ENCODE results near the gene PRPF6.
A peak's percentile ranks its signal among the peaks of the same experiment; 100 is the strongest.
"Not testable (repeated sequence)": the region's sequence is repeated elsewhere in the genome, so short reads cannot be mapped to it uniquely, and the experiment has no call there.

PRPF6 gene

DNA sequence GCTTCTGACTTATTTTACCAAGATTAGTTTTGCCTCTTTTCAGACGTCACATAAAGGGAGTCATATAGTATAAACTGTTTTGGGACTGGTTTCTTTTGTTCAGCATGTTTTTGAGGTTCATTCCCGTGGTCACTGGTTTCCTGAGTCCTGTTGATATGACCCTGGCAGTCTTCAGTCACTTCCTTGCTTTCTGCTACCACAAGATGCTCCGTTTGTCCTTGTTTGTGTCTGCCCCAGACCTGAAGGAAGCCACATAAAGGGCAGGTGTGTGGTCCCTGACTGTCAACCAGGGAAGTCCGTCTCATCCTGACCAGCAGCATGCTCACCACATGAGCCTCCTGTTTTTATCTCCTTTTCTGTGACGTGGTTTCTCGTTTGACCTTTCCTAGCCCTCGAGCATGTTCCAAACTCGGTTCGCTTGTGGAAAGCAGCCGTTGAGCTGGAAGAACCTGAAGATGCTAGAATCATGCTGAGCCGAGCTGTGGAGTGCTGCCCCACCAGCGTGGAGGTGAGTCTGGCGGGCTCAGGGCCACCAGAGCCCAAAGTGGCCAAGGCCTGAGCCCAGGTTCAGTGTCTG lies 29.0 kb downstream of the PRPF6 start:
- DNase-seq (no peak), ATAC-seq (replicated peaks) (no peak)
- H3K4me1 Mint-ChIP-seq (ENCODE audit: low read depth in 2 of 2): peaks cover 20 to 24% of the 10 kb centered on the region in 2 donors
- peaks cover 58% of the 10 kb centered on the region for H3K36me3 Mint-ChIP-seq (ENCODE audit: insufficient read depth)
- peak overlapping the region in 1 of 2 donors; percentile 26 for H3K4me3 Mint-ChIP-seq
- H3K27ac Mint-ChIP-seq: peak overlapping the region in 1 of 2 donors; percentile 68
- no peaks in the 10 kb centered on the region for H3K27me3 Mint-ChIP-seq
- no peaks in the 10 kb centered on the region for H3K9me3 Mint-ChIP-seq

DNA sequence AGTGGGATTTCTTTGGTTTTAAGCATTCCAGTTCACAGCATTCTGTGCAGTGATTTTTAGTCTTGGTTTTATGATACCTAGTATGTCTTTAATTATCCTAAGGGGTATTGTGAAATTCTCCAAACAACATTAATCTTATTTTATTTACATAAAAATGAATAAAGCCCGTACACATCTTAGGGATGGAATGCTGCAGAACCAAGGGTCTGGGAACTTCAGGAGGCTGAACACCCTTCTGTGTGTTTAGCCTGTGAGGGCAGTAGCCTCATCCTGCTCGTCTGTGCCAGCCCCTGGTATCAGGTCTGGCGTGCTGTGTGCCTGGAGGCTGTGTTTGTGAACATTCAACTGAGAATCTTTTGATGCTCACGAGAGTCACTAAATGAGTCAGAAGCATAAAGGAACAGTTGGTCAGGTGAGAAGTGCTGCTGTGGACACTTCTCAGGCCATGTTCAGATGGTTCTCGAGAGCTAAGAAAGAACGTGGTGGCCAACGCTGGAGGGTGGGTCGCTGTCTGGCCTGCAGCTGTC lies 29.8 kb downstream of the PRPF6 start:
- H3K27ac Mint-ChIP-seq: peak overlapping the region in 1 of 2 donors; percentile 58
- no peaks in the 10 kb centered on the region for H3K9me3 Mint-ChIP-seq
- H3K4me3 Mint-ChIP-seq: peak overlapping the region in 1 of 2 donors; percentile 21
- DNase-seq: no peak
- no peak for ATAC-seq (replicated peaks)
- H3K4me1 Mint-ChIP-seq (ENCODE audit: low read depth in 2 of 2): peaks cover 18 to 27% of the 10 kb centered on the region in 2 donors
- H3K36me3 Mint-ChIP-seq (ENCODE audit: insufficient read depth): peaks cover 67% of the 10 kb centered on the region
- no peaks in the 10 kb centered on the region for H3K27me3 Mint-ChIP-seq

DNA sequence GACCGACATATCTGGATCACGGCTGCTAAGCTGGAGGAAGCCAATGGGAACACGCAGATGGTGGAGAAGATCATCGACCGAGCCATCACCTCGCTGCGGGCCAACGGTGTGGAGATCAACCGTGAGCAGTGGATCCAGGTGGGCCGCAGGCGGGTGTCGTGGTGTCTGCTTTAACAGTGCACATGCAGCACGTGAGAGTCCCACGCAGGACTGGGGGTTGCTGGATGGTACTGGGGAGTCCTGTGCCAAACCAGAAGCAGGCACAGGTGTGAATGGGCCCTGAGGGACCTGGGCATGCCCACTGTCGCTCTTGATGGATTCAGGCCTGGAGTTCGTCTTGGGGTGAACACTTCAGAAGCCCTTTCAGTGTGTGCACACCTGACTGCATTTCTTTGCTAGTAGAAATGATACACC lies 30.4 kb downstream of the PRPF6 start:
- peak overlapping the region in 1 of 2 donors; percentile 21 for H3K4me3 Mint-ChIP-seq

DNA sequence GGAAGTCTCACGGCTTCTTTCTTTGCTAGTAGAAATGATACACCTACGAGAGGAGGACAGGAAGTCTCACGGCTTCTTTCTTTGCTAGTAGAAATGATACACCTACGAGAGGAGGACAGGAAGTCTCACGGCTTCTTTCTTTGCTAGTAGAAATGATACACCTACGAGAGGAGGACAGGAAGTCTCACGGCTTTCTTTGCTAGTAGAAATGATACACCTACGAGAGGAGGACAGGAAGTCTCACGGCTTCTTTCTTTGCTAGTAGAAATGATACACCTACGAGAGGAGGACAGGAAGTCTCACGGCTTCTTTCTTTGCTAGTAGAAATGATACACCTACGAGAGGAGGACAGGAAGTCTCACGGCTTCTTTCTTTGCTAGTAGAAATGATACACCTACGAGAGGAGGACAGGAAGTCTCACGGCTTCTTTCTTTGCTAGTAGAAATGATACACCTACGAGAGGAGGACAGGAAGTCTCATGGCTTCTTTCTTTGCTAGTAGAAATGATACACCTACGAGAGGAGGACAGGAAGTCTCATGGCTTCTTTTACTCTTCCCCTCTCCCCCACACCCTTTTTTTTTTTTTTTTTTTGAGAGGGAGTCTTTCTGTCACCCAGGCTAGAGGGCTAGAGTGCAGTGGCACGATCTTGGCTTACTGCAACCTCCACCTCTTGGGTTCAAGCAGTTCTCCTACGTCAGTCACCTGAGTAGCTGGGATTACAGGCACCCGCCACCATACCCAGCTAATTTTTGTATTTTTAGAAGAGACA lies 31.6 kb downstream of the PRPF6 start:
- Mint-ChIP-seq H3K36me3 (ENCODE audit: insufficient read depth) (peaks cover 73% of the 10 kb centered on the region), H3K27ac (peak overlapping the region; percentile 87 to 91), H3K4me3 (peak overlapping the region; percentile 61 to 68), H3K4me1 (ENCODE audit: low read depth in 2 of 2) (peaks cover 18 to 27% of the 10 kb centered on the region in 2 donors)
- not testable (repeated sequence) for DNase-seq, H3K9me3 Mint-ChIP-seq, H3K27me3 Mint-ChIP-seq
- peak; percentile 64 for ATAC-seq (replicated peaks)

More for the DNA sequence above, 30.4 kb downstream of the PRPF6 start:
- peak; percentile 37 for ATAC-seq (replicated peaks)
- H3K4me1 Mint-ChIP-seq (ENCODE audit: low read depth in 2 of 2): peaks cover 18 to 27% of the 10 kb centered on the region in 2 donors
- peaks cover 70% of the 10 kb centered on the region for H3K36me3 Mint-ChIP-seq (ENCODE audit: insufficient read depth)
- H3K9me3 Mint-ChIP-seq: no peaks in the 10 kb centered on the region
- H3K27me3 Mint-ChIP-seq: no peaks in the 10 kb centered on the region
- peak overlapping the region in 1 of 2 donors; percentile 58 for H3K27ac Mint-ChIP-seq
- peak in 1 of 3 experiments; percentile 37 for DNase-seq

DNA sequence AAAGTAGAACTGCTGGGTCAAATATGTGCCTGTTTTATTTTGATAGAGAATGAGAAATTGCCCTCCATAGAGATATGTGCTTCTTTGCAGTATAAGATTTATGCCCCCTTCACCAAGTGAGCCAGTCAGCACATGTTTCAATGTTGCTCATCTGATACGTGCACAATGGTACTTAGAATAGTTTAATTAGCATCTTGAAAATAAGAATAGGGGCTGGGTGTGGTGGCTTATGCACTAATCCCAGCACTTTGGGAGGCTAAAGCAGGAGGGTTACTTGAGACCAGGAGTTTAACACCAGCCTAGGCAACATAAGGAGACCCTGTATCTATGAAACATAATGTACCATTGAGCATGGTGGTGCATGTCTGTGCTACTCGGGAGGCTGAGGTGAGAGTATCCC lies 34.7 kb downstream of the PRPF6 start:
- ATAC-seq (replicated peaks): no peak
- peaks cover 17 to 18% of the 10 kb centered on the region in 2 donors for H3K4me1 Mint-ChIP-seq (ENCODE audit: low read depth in 2 of 2)
- H3K4me3 Mint-ChIP-seq: no peak overlapping the region
- H3K9me3 Mint-ChIP-seq: no peaks in the 10 kb centered on the region
- H3K27me3 Mint-ChIP-seq: no peaks in the 10 kb centered on the region
- H3K27ac Mint-ChIP-seq: no peak overlapping the region
- peaks cover 71% of the 10 kb centered on the region for H3K36me3 Mint-ChIP-seq (ENCODE audit: insufficient read depth)
- DNase-seq: no peak

DNA sequence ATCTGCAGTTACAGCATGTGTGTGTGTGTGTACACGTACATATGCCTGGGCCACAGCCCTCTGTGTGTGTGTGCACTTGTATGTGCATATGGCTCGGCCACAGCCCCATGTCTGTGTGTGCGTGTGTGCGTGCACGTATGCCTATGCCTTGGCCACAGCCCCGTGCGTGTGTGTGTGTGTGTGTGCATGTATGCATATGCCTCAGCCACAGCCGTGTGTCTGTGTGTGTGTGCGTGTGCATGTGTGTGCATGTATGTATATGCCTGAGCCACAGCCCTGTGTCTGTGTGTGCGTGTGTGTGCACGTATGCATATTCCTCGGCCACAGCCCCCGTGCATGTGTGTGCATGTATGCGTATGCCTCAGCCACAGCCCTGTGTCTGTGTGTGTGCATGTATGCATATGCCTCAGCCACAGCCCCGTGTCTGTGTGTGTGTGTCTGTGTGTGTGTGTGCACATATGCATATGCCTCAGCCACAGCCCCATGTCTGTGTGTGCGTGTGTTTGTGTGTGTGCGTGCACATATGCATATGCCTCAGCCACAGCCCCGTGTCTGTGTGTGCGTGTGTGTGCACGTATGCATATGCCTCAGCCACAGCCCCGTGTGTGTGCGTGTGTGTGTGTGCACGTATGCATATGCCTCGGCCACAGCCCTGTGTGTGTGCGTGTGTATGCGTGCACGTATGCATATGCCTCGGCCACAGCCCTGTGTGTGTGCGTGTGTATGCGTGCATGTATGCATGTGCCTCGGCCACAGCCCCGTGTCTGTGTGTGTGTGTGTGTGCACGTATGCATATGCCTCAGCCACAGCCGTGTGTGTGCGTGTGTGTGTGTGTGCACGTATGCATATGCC lies 40.4 kb downstream of the PRPF6 start:
- no peaks in the 10 kb centered on the region for H3K9me3 Mint-ChIP-seq
- no peak overlapping the region for H3K4me3 Mint-ChIP-seq
- H3K36me3 Mint-ChIP-seq (ENCODE audit: insufficient read depth): peaks cover 78% of the 10 kb centered on the region
- no peak for ATAC-seq (replicated peaks)
- no peak for DNase-seq
- H3K27ac Mint-ChIP-seq: no peak overlapping the region
- no peaks in the 10 kb centered on the region for H3K27me3 Mint-ChIP-seq
- peaks cover 0 to 2% of the 10 kb centered on the region in 2 donors for H3K4me1 Mint-ChIP-seq (ENCODE audit: low read depth in 2 of 2)

DNA sequence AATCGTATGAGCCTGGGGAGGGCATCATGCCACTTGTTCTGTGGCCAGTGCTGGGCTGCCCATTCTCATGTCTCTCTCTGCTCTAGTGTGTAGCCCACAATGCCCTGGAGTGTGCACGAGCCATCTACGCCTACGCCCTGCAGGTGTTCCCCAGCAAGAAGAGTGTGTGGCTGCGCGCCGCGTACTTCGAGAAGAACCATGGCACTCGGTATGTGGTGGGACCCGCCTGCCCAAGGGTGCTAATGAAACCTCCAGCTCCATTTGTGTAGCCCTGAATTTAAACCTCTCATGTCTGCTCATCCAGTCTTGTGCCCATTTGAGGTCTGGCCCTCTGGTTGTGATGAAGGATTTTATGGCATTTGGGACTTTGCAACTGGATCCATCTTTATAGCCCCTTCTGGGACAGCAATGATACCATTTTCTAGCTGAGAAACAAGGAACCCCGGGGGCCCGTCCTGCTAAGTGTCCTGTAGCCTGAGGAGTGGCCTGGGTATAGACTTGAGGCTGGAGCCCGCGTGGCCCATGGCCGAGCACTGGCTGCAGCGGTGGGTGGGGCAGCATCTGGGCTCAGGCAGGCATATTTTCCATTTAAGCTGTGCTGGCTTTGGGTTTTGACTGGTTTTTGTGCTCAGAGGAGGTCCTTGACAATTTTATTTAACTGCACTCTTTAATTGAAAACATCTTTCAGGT lies 41.9 kb downstream of the PRPF6 start:
- Mint-ChIP-seq H3K27ac (no peak overlapping the region), H3K4me3 (no peak overlapping the region), H3K9me3 (no peaks in the 10 kb centered on the region), H3K4me1 (ENCODE audit: low read depth in 2 of 2) (peaks cover 0 to 2% of the 10 kb centered on the region in 2 donors), H3K27me3 (no peaks in the 10 kb centered on the region), H3K36me3 (ENCODE audit: insufficient read depth) (peaks cover 83% of the 10 kb centered on the region)
- DNase-seq (no peak), ATAC-seq (replicated peaks) (no peak)

DNA sequence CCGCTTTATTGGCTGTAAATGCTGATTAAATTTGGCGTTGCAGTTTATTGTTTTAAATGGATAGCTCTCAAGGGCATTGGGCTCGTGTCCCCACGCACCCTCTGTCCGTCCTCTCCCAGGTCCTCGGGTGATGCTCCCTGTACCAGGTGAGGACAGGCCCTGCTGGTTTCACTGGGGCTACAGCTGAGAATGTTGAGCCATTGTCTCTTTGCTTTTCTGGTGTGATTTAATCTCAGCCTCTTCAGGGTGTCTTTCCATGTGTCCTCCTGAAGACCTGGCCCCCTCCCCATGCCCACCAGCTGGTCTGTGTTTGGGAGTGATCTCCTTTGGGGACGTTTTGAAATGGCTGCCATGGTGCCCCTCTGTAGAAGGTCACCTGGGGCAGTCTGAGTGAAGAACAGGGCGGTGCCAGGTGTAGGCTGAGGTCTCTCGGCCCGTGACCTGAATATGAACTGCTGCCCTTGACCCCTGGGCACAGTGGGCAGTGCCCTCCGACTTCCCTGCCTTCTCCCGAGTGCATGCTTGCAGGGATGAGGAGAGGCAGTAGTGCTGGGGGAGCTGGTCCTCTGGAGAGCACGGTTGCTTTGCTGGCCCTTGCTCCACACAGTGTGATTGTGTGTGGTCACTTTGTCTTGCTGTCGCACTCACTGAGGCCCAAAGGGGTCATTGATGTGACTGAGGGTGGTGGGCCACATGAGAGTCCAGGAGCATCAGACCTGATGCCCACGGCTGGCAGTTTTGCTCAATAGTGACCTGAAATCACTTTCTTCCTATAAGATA lies 42.6 kb downstream of the PRPF6 start:
- no peak overlapping the region for H3K4me3 Mint-ChIP-seq
- peaks cover 0 to 2% of the 10 kb centered on the region in 2 donors for H3K4me1 Mint-ChIP-seq (ENCODE audit: low read depth in 2 of 2)
- no peak overlapping the region for H3K27ac Mint-ChIP-seq
- H3K9me3 Mint-ChIP-seq: no peaks in the 10 kb centered on the region
- ATAC-seq (replicated peaks): no peak
- peaks cover 83% of the 10 kb centered on the region for H3K36me3 Mint-ChIP-seq (ENCODE audit: insufficient read depth)
- DNase-seq: no peak
- H3K27me3 Mint-ChIP-seq: no peaks in the 10 kb centered on the region

DNA sequence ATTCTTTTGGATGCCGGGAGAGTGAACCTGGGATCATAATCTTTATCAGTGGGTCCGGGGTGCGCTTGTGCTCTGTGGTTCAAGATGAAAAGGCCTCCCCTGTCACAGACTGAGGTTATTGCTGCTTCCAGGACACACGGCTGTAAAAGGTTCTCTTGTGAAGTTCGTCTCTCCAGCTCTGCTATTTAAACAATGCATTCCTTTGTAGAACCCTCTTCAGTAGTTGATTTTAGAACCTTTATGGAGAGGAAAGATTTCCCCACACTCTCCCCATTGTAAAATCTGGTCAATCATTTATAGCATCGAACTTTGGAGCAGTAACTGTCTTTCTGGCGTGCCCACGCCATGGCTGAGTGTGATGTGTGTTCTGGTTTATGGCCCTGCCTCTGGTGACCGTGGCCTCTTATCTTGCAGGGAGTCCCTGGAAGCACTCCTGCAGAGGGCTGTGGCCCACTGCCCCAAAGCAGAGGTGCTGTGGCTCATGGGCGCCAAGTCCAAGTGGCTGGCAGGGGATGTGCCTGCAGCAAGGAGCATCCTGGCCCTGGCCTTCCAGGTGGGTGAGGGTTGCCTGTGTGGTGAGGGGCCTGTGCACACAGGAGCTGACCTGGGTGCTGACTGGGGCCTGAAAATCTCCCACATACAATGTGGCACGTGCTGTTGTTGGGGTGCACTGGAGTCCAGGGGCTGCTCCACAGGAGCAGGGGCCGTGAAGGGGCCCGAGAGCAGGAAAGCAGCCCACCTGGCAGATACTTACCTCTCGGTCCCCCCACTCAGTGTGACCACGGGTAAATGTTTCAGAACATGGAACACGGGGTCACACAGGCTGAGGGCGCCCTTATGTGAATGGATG lies 43.4 kb downstream of the PRPF6 start:
- H3K36me3 Mint-ChIP-seq (ENCODE audit: insufficient read depth): peaks cover 81% of the 10 kb centered on the region

DNA sequence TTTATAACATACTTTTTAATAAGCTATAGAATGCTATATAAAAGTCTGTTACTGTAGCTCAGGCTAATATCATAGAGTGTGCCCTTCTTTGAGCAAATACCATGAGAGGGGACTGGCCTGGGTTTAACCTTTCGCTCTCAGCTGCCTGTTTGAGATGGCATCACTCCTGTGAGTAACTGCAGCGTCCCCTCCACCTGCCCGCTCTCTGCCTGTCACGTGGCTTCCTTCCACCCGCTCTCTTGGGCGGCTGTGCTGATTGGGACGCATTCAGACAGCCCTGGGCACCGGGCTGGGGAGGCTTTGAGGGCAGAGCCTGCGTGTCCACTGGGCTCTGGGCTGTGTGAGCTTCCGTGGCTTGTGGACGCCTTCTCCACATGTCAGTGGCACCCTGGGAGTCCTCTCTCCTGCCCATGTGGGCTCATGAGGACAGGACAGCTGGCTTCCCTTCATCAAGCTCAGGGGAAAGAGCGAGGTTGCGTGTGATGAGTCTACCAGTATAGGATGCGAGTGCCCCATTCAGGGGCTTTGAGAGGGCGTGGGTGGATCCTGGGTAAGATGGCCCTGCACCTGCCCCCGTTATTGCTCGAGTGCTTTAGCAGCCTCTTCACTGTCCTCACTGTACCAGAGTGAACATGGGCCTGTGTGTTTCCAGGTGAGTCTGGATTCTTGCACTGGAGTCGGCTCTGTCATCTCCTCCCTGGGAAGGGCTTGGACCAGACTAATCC lies 44.3 kb downstream of the PRPF6 start:
- Mint-ChIP-seq H3K36me3 (ENCODE audit: insufficient read depth) (peaks cover 81% of the 10 kb centered on the region), H3K4me3 (no peak overlapping the region), H3K27ac (no peak overlapping the region), H3K27me3 (no peaks in the 10 kb centered on the region), H3K9me3 (no peaks in the 10 kb centered on the region), H3K4me1 (ENCODE audit: low read depth in 2 of 2) (no peaks in the 10 kb centered on the region)
- ATAC-seq (replicated peaks) (no peak), DNase-seq (no peak)

More for the DNA sequence above, 43.4 kb downstream of the PRPF6 start:
- Mint-ChIP-seq H3K27me3 (no peaks in the 10 kb centered on the region), H3K27ac (peak overlapping the region in 1 of 2 donors; percentile 23), H3K4me1 (ENCODE audit: low read depth in 2 of 2) (peaks cover 0 to 2% of the 10 kb centered on the region in 2 donors), H3K4me3 (no peak overlapping the region), H3K9me3 (no peaks in the 10 kb centered on the region)
- DNase-seq (no peak), ATAC-seq (replicated peaks) (no peak)

DNA sequence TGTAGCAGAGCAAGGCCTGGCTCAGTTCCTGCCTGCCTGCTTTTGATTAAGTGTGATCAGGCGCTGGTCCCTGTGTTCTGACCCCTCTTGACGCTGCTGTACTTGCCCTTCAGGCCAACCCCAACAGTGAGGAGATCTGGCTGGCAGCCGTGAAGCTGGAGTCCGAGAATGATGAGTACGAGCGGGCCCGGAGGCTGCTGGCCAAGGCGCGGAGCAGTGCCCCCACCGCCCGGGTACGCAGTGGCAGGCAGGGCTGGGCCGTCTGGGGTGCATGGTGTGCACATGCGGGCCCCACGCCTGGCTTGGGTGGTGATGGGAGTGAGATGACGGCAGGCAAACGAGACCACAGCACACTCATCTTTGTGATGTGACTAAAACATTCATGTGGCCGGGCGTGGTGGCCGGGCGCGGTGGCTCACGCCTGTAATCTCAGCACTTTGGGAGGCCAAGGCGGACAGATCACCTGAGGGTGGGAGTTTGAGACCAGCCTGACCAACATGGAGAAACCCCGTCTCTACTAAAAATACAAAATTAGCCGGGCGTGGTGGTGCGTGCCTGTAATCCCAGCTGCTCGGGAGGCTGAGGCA lies 45.0 kb downstream of the PRPF6 start:
- Mint-ChIP-seq H3K27me3 (no peaks in the 10 kb centered on the region), H3K36me3 (ENCODE audit: insufficient read depth) (peaks cover 86% of the 10 kb centered on the region)
- DNase-seq: no peak

More for the DNA sequence above, 45.0 kb downstream of the PRPF6 start:
- no peak overlapping the region for H3K4me3 Mint-ChIP-seq
- H3K4me1 Mint-ChIP-seq (ENCODE audit: low read depth in 2 of 2): no peaks in the 10 kb centered on the region
- ATAC-seq (replicated peaks): no peak
- no peak overlapping the region for H3K27ac Mint-ChIP-seq
- H3K9me3 Mint-ChIP-seq: no peaks in the 10 kb centered on the region
